ENCODE measurements around the gene ILF3.

DNA sequence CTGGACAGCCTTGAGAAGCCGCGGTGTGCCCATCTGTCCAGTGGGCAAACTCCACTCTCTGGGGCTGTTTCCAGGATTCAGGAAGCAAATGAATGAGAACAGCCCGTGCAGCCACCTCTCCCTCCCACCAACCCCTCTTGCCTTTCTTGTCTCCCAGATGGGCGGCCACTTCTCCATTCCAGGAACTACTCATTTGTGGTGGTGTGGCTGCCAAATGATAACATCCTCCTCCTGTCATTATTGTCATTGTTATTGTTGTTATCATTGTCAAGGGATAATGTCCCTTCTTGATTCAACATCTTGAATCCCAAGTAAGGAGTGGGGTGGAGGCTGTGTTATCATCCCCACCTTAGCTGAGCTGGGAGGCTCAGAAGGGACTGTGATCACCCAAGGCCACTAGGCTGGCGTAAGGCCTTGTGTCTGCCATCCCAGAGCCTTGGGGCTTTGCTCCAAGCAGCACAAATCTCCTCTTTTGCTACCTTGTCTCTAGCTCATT, 65.4 kb downstream of the ILF3 start:
- TF ChIP-seq CTCF (IDR thresholded peaks at IDR 0.05; ENCODE audit: insufficient read depth, low read length, poor library complexity, severe bottlenecking) (no peak), EZH2phosphoT487 (conservative IDR thresholded peaks at IDR 0.05; ENCODE audit: low read length) (no peak)
